Left lung (tissue), 10 donors: ENCODE measurements around the gene ZNF275. TPM values are rescaled to one million over a fixed set of nuclear protein-coding genes. Genes with fewer than 3 reads are reported as not detected.

ENCODE experiments used
- ATAC-seq: fragments of 200-7000 bp; cut with Tn5 transposase; one replicate; pipeline ENCODE4 v1.9.1; 2020; ENCODE audit warnings: moderate library complexity
- DNase-seq, 4 donors: peaks; one replicate each; pipeline ENCODE4 v3.0.0-alpha.2; 2013 to 2020
- H3K27ac ChIP-seq, 2 donors: fragments of 200-600 bp; sonication (generic) in 1 of 2; one replicate each; pipeline versions ENCODE4 v1.5.0 to v1.8.0; 2020 to 2021
- H3K27me3 ChIP-seq, 2 donors: fragments of 200-600 bp; sonication (generic) in 1 of 2; one replicate each; pipeline versions ENCODE4 v1.5.0 to v1.8.0; 2020 to 2021
- H3K36me3 ChIP-seq, 2 donors: fragments of 200-600 bp; sonication (generic) in 1 of 2; one replicate each; pipeline versions ENCODE4 v1.5.0 to v1.8.0; 2020 to 2021
- H3K4me1 ChIP-seq, 2 donors: fragments of 200-600 bp; one replicate each; pipeline ENCODE4 v1.8.0; 2021
- H3K4me3 ChIP-seq, 2 donors: fragments of 200-600 bp; sonication (generic) in 1 of 2; one replicate each; pipeline versions ENCODE4 v1.5.0 to v1.8.0; 2020 to 2021; ENCODE audit warnings: mild to moderate bottlenecking in 1 of 2
- H3K9me3 ChIP-seq, 2 donors: fragments of 200-600 bp; sonication (generic) in 1 of 2; one replicate each; pipeline versions ENCODE4 v1.5.0 to v1.8.0; 2020 to 2021
- intact Hi-C, 2 donors: fragments of 100-400 bp; cut with DNase I; formaldehyde crosslinking; loops; one replicate each; pipeline versions ENCODE4 v1.11.2 to v1.14.2; 2022
- polyA plus RNA-seq, 6 donors: library from polyadenylated mRNA; unstranded; fragments of 120-200 nt; gene quantifications; one replicate each; pipeline ENCODE4 v1.2.1, GENCODE V29; 2013; ENCODE audit not compliant: insufficient read length in 6 of 6
- total RNA-seq, 2 donors: library from RNA; stranded (reverse); fragmentation: NEBNext Ultra II Directional; extraction: Animal tissue kit (Norgen Biotek cat#: 25700); gene quantifications; one replicate each; pipeline ENCODE4 v1.2.1, GENCODE V29; 2021
- TF ChIP-seq, protein P1 (sequence below), 2 donors: fragments of 200-600 bp; sonication (generic) in 1 of 2; IDR thresholded peaks; one replicate each; pipeline versions ENCODE4 v1.5.0 to v1.8.0; 2021; ENCODE audit warnings: antibody characterized with exemption in 2 of 2
- donor health status: DM: no; HTN: yes; CAD: no.
- donor health status: DM: no; HTN: no; CAD: no.

ZNF275 gene
- total and polyA plus RNA-seq, 8 donors: 7.6 to 18.6 (median 15.8) TPM

GRCh38 chrX:153365670-153366069 is 31.7 kb downstream of the ZNF275 start:
- no peaks in the 10 kb centered on the region for H3K36me3 ChIP-seq
- no peaks in the 10 kb centered on the region for H3K4me1 ChIP-seq
- intact Hi-C loops: no loop called here
- no peak for DNase-seq
- ATAC-seq: no peak
- TF ChIP-seq, protein P1, sequence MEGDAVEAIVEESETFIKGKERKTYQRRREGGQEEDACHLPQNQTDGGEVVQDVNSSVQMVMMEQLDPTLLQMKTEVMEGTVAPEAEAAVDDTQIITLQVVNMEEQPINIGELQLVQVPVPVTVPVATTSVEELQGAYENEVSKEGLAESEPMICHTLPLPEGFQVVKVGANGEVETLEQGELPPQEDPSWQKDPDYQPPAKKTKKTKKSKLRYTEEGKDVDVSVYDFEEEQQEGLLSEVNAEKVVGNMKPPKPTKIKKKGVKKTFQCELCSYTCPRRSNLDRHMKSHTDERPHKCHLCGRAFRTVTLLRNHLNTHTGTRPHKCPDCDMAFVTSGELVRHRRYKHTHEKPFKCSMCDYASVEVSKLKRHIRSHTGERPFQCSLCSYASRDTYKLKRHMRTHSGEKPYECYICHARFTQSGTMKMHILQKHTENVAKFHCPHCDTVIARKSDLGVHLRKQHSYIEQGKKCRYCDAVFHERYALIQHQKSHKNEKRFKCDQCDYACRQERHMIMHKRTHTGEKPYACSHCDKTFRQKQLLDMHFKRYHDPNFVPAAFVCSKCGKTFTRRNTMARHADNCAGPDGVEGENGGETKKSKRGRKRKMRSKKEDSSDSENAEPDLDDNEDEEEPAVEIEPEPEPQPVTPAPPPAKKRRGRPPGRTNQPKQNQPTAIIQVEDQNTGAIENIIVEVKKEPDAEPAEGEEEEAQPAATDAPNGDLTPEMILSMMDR (IDR thresholded peaks at IDR 0.05): no peak
- H3K9me3 ChIP-seq: no peaks in the 10 kb centered on the region
- no peak overlapping the region for H3K27ac ChIP-seq
- H3K4me3 ChIP-seq: no peak overlapping the region
- peaks cover 0 to 6% of the 10 kb centered on the region in 2 donors for H3K27me3 ChIP-seq

- H3K9me3 ChIP-seq: no peaks in the 10 kb centered on the region
- no peak for ATAC-seq
- H3K4me3 ChIP-seq: no peak overlapping the region
- intact Hi-C loops: no loop called here
- H3K27ac ChIP-seq: no peak overlapping the region
- TF ChIP-seq, protein P1 (IDR thresholded peaks at IDR 0.05): no peak
- H3K4me1 ChIP-seq: no peaks in the 10 kb centered on the region
- DNase-seq: no peak
- H3K27me3 ChIP-seq: peaks cover 0 to 6% of the 10 kb centered on the region in 2 donors
- no peaks in the 10 kb centered on the region for H3K36me3 ChIP-seq
Measured at GRCh38 chrX:153366119-153366518, 32.2 kb downstream of the ZNF275 start.

DNA sequence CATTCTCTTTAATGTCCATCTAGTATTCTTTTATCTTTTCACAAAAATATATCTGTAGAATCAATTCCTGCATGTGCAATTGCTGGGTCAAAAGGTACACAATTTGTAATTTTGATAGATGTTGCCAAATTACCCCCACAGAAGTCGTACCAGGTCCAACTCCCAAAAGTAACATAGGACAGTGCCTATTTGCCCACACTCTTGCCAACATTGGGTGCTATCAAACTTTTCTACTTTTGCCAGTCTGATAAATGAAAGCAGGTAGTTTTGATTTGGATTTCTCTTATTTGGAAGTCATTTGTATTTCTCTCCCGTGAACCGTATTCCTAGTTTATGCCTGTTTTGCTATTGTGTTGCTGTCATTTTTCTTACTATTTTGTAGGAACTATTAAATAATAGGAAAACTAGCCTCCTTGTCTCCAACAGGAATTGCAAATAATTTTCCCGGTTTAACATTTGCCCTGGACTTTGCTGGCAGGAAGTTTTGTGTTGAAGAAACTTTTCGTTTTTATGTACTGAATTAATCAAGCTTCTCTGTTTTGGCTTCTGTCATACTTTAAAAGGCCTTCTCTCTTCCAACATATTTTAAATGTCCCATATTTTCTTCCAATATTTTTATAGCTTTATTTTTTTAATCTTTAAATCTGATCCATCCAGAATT is 33.1 kb downstream of the ZNF275 start:
- H3K27ac ChIP-seq: no peak overlapping the region
- no peak overlapping the region for H3K4me3 ChIP-seq
- H3K27me3 ChIP-seq: peaks cover 0 to 6% of the 10 kb centered on the region in 2 donors
- ATAC-seq (no peak), DNase-seq (no peak)
- H3K9me3 ChIP-seq: no peaks in the 10 kb centered on the region
- no peaks in the 10 kb centered on the region for H3K36me3 ChIP-seq
- H3K4me1 ChIP-seq: no peaks in the 10 kb centered on the region
- TF ChIP-seq, protein P1 (IDR thresholded peaks at IDR 0.05): no peak
- intact Hi-C loops: no loop called here

GRCh38 chrX:153370293-153371055 is 36.5 kb downstream of the ZNF275 start:
- Histone ChIP-seq H3K36me3 (no peaks in the 10 kb centered on the region), H3K4me3 (no peak overlapping the region), H3K27ac (no peak overlapping the region), H3K27me3 (peaks cover 0 to under 1% of the 10 kb centered on the region in 2 donors), H3K4me1 (no peaks in the 10 kb centered on the region), H3K9me3 (no peaks in the 10 kb centered on the region)
- TF ChIP-seq, protein P1 (IDR thresholded peaks at IDR 0.05): no peak
- ATAC-seq: no peak
- intact Hi-C loops: no loop called here
- DNase-seq: no peak

GRCh38 chrX:153371256-153371655 is 37.3 kb downstream of the ZNF275 start:
- no peak for DNase-seq
- Histone ChIP-seq H3K4me3 (no peak overlapping the region), H3K27ac (no peak overlapping the region), H3K36me3 (no peaks in the 10 kb centered on the region), H3K9me3 (no peaks in the 10 kb centered on the region), H3K4me1 (no peaks in the 10 kb centered on the region), H3K27me3 (no peaks in the 10 kb centered on the region)
- intact Hi-C loops: no loop called here
- TF ChIP-seq, protein P1 (IDR thresholded peaks at IDR 0.05): no peak
- no peak for ATAC-seq
